ENCODE measurements around the gene PASK.

PASK gene

GRCh38 chr2:241063587-241063986 lies 85.7 kb downstream of the PASK start:
- no peak for DNase-seq

- DNase-seq = no peak
Observed at GRCh38 chr2:241063093-241063551, 86.2 kb downstream of the PASK start.

GRCh38 chr2:241062389-241063092 lies 86.7 kb downstream of the PASK start:
- DNase-seq = no peak

GRCh38 chr2:241061275-241061674 lies 88.0 kb downstream of the PASK start:
- no peak for DNase-seq
